H9 (cell line): Measurements from ENCODE around the gene EPM2A. TPM values are rescaled to one million over a fixed set of nuclear protein-coding genes. Genes with fewer than 3 reads are reported as not detected.

Experiments
- DNase-seq: peaks from one replicate; pipeline ENCODE4 v3.0.0-alpha.2; 2017
- H2AFZ ChIP-seq: one replicate; pipeline ENCODE4 v1.6.1; 2013; ENCODE audit warnings: mild to moderate bottlenecking, low read length, control low read depth, moderate library complexity
- H2AK5ac ChIP-seq: 2 replicates; pipeline ENCODE4 v1.6.1; 2013; ENCODE audit warnings: low read length, control low read depth, mixed read lengths; ENCODE audit not compliant: insufficient read length
- H2BK120ac ChIP-seq: one replicate; pipeline ENCODE4 v1.6.1; 2013; ENCODE audit warnings: low read depth, mild to moderate bottlenecking, low read length, control low read depth, inconsistent platforms; ENCODE audit not compliant: poor library complexity, severe bottlenecking
- H2BK12ac ChIP-seq: 2 replicates; pipeline ENCODE4 v1.6.1; 2013; ENCODE audit warnings: low read length, control low read depth, mixed read lengths, low read depth; ENCODE audit not compliant: insufficient read length
- H2BK15ac ChIP-seq: 2 replicates; pipeline ENCODE4 v1.6.1; 2013; ENCODE audit warnings: low read depth, low read length, control low read depth
- H2BK20ac ChIP-seq: one replicate; pipeline ENCODE4 v1.6.1; 2013; ENCODE audit warnings: low read depth, mild to moderate bottlenecking, low read length, control low read depth, inconsistent platforms; ENCODE audit not compliant: poor library complexity, severe bottlenecking
- H2BK5ac ChIP-seq: 2 replicates; pipeline ENCODE4 v1.6.1; 2013; ENCODE audit warnings: low read length, control low read depth, mixed read lengths; ENCODE audit not compliant: insufficient read length
- H3K14ac ChIP-seq: 2 replicates; pipeline ENCODE4 v1.6.1; 2013; ENCODE audit warnings: low read length, control low read depth; ENCODE audit not compliant: insufficient read depth
- H3K18ac ChIP-seq: 2 replicates; pipeline ENCODE4 v1.6.1; 2013; ENCODE audit warnings: low read depth, mild to moderate bottlenecking, mixed read lengths, low read length, control low read depth; ENCODE audit not compliant: insufficient read length
- H3K23ac ChIP-seq: 2 replicates; pipeline ENCODE4 v1.6.1; 2013; ENCODE audit warnings: low read length, control low read depth, mixed read lengths, low read depth; ENCODE audit not compliant: insufficient read length
- H3K23me2 ChIP-seq: 2 replicates; pipeline ENCODE4 v1.6.1; 2013; ENCODE audit warnings: low read depth, mild to moderate bottlenecking, mixed read lengths, low read length, control low read depth; ENCODE audit not compliant: insufficient read length, poor library complexity, severe bottlenecking
- H3K27ac ChIP-seq: 2 replicates; pipeline ENCODE4 v1.5.1; 2013; ENCODE audit warnings: low read length, control low read depth, mixed read lengths, low read depth; ENCODE audit not compliant: insufficient read length
- H3K27me3 ChIP-seq: 2 replicates; pipeline ENCODE4 v1.6.1; 2013; ENCODE audit warnings: low read length, control low read depth, inconsistent platforms; ENCODE audit not compliant: insufficient read depth
- H3K4ac ChIP-seq: 2 replicates; pipeline ENCODE4 v1.6.1; 2013; ENCODE audit warnings: low read depth, mild to moderate bottlenecking, control low read depth, inconsistent platforms, low read length, moderate library complexity
- H3K4me1 ChIP-seq: 2 replicates; pipeline ENCODE4 v1.6.1; 2013; ENCODE audit warnings: low read length, control low read depth, inconsistent platforms; ENCODE audit not compliant: insufficient read depth
- H3K4me2 ChIP-seq: 2 replicates; pipeline ENCODE4 v1.6.1; 2013; ENCODE audit warnings: low read length, control low read depth, mixed read lengths; ENCODE audit not compliant: insufficient read length, insufficient read depth
- H3K56ac ChIP-seq: 2 replicates; pipeline ENCODE4 v1.6.1; 2013; ENCODE audit warnings: low read depth, mild to moderate bottlenecking, mixed read lengths, low read length, control low read depth; ENCODE audit not compliant: insufficient read length
- H3K79me1 ChIP-seq: 2 replicates; pipeline ENCODE4 v1.6.1; 2013; ENCODE audit warnings: low read depth, mild to moderate bottlenecking, moderate library complexity, low read length, control low read depth, inconsistent platforms; ENCODE audit not compliant: insufficient read depth, poor library complexity, severe bottlenecking
- H3K79me2 ChIP-seq: 2 replicates; pipeline ENCODE4 v1.6.1; 2013; ENCODE audit warnings: low read length, control low read depth, inconsistent platforms; ENCODE audit not compliant: insufficient read depth
- H3K9ac ChIP-seq: 2 replicates; pipeline ENCODE4 v1.6.1; 2013; ENCODE audit warnings: low read length, control low read depth, mixed read lengths; ENCODE audit not compliant: insufficient read length; ENCODE audit errors: extremely low read depth
- H3K9me3 ChIP-seq: one replicate; pipeline ENCODE4 v1.6.1; 2013; ENCODE audit warnings: low read depth, low read length, inconsistent platforms; ENCODE audit not compliant: control insufficient read depth
- H3T11ph ChIP-seq: one replicate; pipeline ENCODE4 v1.6.1; 2013; ENCODE audit warnings: mild to moderate bottlenecking, low read length, control low read depth, inconsistent platforms
- H4K20me1 ChIP-seq: one replicate; pipeline ENCODE4 v1.6.1; 2013; ENCODE audit not compliant: control insufficient read depth, insufficient read length, insufficient read depth
- H4K5ac ChIP-seq: 2 replicates; pipeline ENCODE4 v1.6.1; 2013; ENCODE audit warnings: low read depth, mild to moderate bottlenecking, mixed read lengths, low read length, control low read depth; ENCODE audit not compliant: insufficient read length
- H4K8ac ChIP-seq: replicated peaks from 2 replicates; pipeline ENCODE4 v1.6.1; 2013; ENCODE audit warnings: low read length, control low read depth, mixed read lengths, low read depth; ENCODE audit not compliant: insufficient read length
- H4K91ac ChIP-seq: 2 replicates; pipeline ENCODE4 v1.6.1; 2013; ENCODE audit warnings: low read depth, mild to moderate bottlenecking, moderate library complexity, mixed read lengths, low read length, control low read depth; ENCODE audit not compliant: insufficient read length
- H3K27ac Mint-ChIP-seq, 3 experiments: 2 replicates in 2 of 3; 3 replicates in 1 of 3; pipeline ENCODE4 v1.8.0; 2020 to 2021; ENCODE audit warnings: mixed read lengths in 3 of 3, mild to moderate bottlenecking in 1 of 3, moderate library complexity in 1 of 3
- H3K27me3 Mint-ChIP-seq: 2 replicates; pipeline ENCODE4 v1.8.0; 2021; ENCODE audit warnings: low read depth, mild to moderate bottlenecking, moderate library complexity, mixed read lengths
- H3K36me3 Mint-ChIP-seq, 3 experiments: 2 replicates in 2 of 3; 3 replicates in 1 of 3; pipeline ENCODE4 v1.8.0; 2020 to 2021; ENCODE audit warnings: low read depth in 3 of 3, mixed read lengths in 3 of 3; ENCODE audit not compliant: insufficient read depth in 1 of 3
- H3K4me1 Mint-ChIP-seq, 2 experiments: 2 replicates each; pipeline ENCODE4 v1.8.0; 2020; ENCODE audit warnings: mixed read lengths in 2 of 2
- H3K4me3 Mint-ChIP-seq, 2 experiments: 2 replicates in 1 of 2; 3 replicates in 1 of 2; pipeline ENCODE4 v1.8.0; 2020 to 2021; ENCODE audit warnings: mild to moderate bottlenecking in 2 of 2, mixed read lengths in 2 of 2, moderate library complexity in 1 of 2
- H3K9me3 Mint-ChIP-seq, 2 experiments: 2 replicates in 1 of 2; 3 replicates in 1 of 2; pipeline ENCODE4 v1.8.0; 2020; ENCODE audit warnings: mild to moderate bottlenecking in 2 of 2, mixed read lengths in 2 of 2, moderate library complexity in 1 of 2
- WGBS: extraction: QIAGEN DNeasy Blood & Tissue Kit; methylation state at CpG from one replicate; pipeline ENCODE4 v1.1.7; 2013; ENCODE audit warnings: missing lambda C conversion rate, low lambda C conversion rate, mixed read lengths; ENCODE audit not compliant: insufficient read length; ENCODE audit errors: extremely low coverage; 5-methylcytosine and 5-hydroxymethylcytosine counted together
- total RNA-seq: library from RNA; stranded (reverse); gene quantifications from 2 replicates; pipeline ENCODE4 v1.2.1, GENCODE V29; 2021
- TF ChIP-seq, protein P1 (sequence below): fragments of 200-600 bp; sonication (generic); conservative IDR thresholded peaks from 3 replicates; pipeline ENCODE4 v1.8.0; 2021; ENCODE audit warnings: antibody characterized with exemption, mild to moderate bottlenecking

Gene EPM2A
- total RNA-seq, 1 experiment from 2014 or later = 8.2 TPM

DNA sequence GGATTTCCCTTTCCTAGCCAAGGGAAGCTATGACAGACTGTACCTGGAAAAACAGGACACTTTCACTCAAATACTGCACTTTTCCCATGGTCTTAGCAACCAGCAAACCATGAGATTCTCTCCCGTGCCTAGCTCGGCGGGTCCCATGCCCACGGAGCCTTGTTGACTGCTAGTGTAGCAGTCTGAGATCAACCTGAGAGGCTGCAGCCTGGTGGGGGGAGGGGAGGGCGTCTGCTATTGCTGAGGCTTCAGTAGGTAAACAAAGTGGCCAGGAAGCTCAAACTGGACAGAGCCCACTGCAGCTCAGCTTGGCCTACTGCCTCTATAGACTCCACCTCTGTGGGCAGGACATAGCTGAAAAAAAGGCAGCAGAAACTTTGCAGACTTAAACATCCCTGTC, 61.8 kb downstream of the EPM2A start:
- Histone ChIP-seq H3K27ac (no peak overlapping the region), H3K56ac (no peak overlapping the region), H3K23ac (no peak overlapping the region), H3K18ac (no peak overlapping the region), H2AK5ac (no peak overlapping the region), H4K8ac (no peak overlapping the region), H3K23me2 (no peaks in the 10 kb centered on the region), H4K5ac (no peak overlapping the region), H3K79me1 (no peaks in the 10 kb centered on the region), H2BK12ac (no peak overlapping the region), H3K9me3 (no peaks in the 10 kb centered on the region), H3K9ac (no peak overlapping the region), H2BK20ac (no peak overlapping the region), H3K79me2 (no peaks in the 10 kb centered on the region), H2BK120ac (no peak overlapping the region), H3T11ph (no peak overlapping the region), H4K91ac (no peak overlapping the region), H3K27me3 (no peaks in the 10 kb centered on the region), H3K14ac (no peak overlapping the region), H2BK5ac (no peak overlapping the region), H4K20me1 (no peaks in the 10 kb centered on the region), H2AFZ (no peak overlapping the region), H2BK15ac (no peak overlapping the region), H3K4me2 (no peak overlapping the region), H3K4me1 (no peaks in the 10 kb centered on the region; the same call in 1 of the 2 replicates), H3K4ac (no peak overlapping the region)
- Mint-ChIP-seq H3K4me3 (no peak overlapping the region), H3K27me3 (no peaks in the 10 kb centered on the region), H3K27ac (peak overlapping the region in 1 of 3 experiments; percentile 88; a peak in 1 of 7 replicates), H3K4me1 (peaks cover 7 to 8% of the 10 kb centered on the region in 2 experiments; a peak in 3 of 4 replicates), H3K36me3 (peaks cover 3 to 20% (median 14%) of the 10 kb centered on the region in 3 experiments; a peak in 6 of 7 replicates), H3K9me3 (peaks cover 6 to 9% of the 10 kb centered on the region in 2 experiments; a peak in 4 of 5 replicates)
- TF ChIP-seq, protein P1, sequence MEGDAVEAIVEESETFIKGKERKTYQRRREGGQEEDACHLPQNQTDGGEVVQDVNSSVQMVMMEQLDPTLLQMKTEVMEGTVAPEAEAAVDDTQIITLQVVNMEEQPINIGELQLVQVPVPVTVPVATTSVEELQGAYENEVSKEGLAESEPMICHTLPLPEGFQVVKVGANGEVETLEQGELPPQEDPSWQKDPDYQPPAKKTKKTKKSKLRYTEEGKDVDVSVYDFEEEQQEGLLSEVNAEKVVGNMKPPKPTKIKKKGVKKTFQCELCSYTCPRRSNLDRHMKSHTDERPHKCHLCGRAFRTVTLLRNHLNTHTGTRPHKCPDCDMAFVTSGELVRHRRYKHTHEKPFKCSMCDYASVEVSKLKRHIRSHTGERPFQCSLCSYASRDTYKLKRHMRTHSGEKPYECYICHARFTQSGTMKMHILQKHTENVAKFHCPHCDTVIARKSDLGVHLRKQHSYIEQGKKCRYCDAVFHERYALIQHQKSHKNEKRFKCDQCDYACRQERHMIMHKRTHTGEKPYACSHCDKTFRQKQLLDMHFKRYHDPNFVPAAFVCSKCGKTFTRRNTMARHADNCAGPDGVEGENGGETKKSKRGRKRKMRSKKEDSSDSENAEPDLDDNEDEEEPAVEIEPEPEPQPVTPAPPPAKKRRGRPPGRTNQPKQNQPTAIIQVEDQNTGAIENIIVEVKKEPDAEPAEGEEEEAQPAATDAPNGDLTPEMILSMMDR = no peak
- DNase-seq = no peak
- no CpG with 5 or more reads among the region's 5 CpGs for WGBS
